ENCODE data around the gene HSF4. TPM values are rescaled to one million over a fixed set of nuclear protein-coding genes. Genes with fewer than 3 reads are reported as not detected.

HSF4 gene
- total and polyA plus RNA-seq, 2 donors (not counting 3 experiments of a cell fraction or from before 2014, with no cell fraction given), result 4.8 to 5.5 TPM

DNA sequence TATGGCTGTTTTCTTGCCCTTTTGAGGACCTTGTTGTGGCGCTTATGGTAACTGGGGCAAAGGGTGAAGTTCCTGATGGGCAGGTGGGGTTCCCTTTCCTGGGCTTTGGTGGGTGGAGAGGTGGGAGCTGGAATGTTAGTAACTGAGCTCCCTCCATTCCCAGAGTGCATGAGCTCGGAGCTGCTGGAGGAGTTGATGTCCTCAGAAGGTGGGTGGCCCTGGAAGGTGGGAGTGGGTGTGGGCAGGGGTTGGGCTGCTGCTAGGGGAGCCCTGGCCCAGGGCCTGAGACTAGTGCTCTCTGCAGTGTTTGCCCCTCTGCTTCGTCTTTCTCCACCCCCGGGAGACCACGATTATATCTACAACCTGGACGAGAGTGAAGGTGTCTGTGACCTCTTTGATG lies 33.2 kb downstream of the HSF4 start:
- Histone ChIP-seq H3K4me1 (ENCODE audit: control insufficient read depth, extremely low read depth, insufficient read depth, low read length) (peaks cover 17% of the 10 kb centered on the region), H3K9me3 (replicated peaks; ENCODE audit: control insufficient read depth, insufficient read depth, low read length) (no peaks in the 10 kb centered on the region), H3K4me3 (replicated peaks in 1 of 3; ENCODE audit: insufficient read depth in 1 of 3, low read depth in 1 of 3, low read length in 3 of 3) (no peak overlapping the region), H3K9ac (replicated peaks; ENCODE audit: extremely low read depth, insufficient read depth, low read length) (no peak overlapping the region), H3K36me3 (ENCODE audit: control insufficient read depth in 2 of 2, extremely low read depth in 1 of 2, insufficient read depth in 2 of 2, low read length in 2 of 2) (peaks cover 19 to 58% of the 10 kb centered on the region in 2 experiments), H3K79me2 (ENCODE audit: control insufficient read depth, insufficient read depth, low read length) (peaks cover 40% of the 10 kb centered on the region), H3K4me2 (ENCODE audit: insufficient read depth, low read length) (no peak overlapping the region), H3K27me3 (ENCODE audit: control insufficient read depth in 2 of 2, insufficient read depth in 2 of 2, low read length in 2 of 2) (no peaks in the 10 kb centered on the region), H4K20me1 (replicated peaks; ENCODE audit: control insufficient read depth, extremely low read depth, insufficient read depth, low read length) (no peaks in the 10 kb centered on the region), H3K9me1 (replicated peaks; ENCODE audit: control insufficient read depth, extremely low read depth, insufficient read depth, low read length) (no peaks in the 10 kb centered on the region), H3K27ac (ENCODE audit: insufficient read depth, low read depth, low read length) (no peak overlapping the region), H2AFZ (ENCODE audit: low read depth, low read length) (no peak overlapping the region)
- TF ChIP-seq POLR2A (IDR thresholded peaks at IDR 0.05; ENCODE audit: low read depth, low read length), result no peak
- TF ChIP-seq POLR2AphosphoS5 (IDR thresholded peaks at IDR 0.05; ENCODE audit: insufficient read depth, low read depth, low read length), result no peak
- no peak for TF ChIP-seq CTCF (IDR thresholded peaks at IDR 0.05; ENCODE audit: extremely low read depth in 1 of 2, insufficient read depth in 1 of 2, low read depth in 1 of 2, low read length in 2 of 2)
- TF ChIP-seq GATA2 (IDR thresholded peaks at IDR 0.05; ENCODE audit: insufficient read depth, insufficient read length, low read depth, low read length), result no peak
- no peak for TF ChIP-seq JUN (IDR thresholded peaks at IDR 0.05; ENCODE audit: borderline replicate concordance, insufficient read depth, insufficient read length, low read depth)
- TF ChIP-seq MYC (IDR thresholded peaks at IDR 0.05; ENCODE audit: low read depth, low read length), result no peak
- no peak for TF ChIP-seq FOS (IDR thresholded peaks at IDR 0.05; ENCODE audit: borderline replicate concordance, insufficient read depth, low read length)
- no peak for TF ChIP-seq EZH2 (IDR thresholded peaks at IDR 0.05; ENCODE audit: borderline replicate concordance, low read depth, low read length, severe bottlenecking)
- TF ChIP-seq MAX (IDR thresholded peaks at IDR 0.05; ENCODE audit: insufficient read depth, insufficient read length), result no peak
- no peak for DNase-seq (ENCODE audit: low read depth, low spot score)
- intact Hi-C loops (cut with micrococcal nuclease), result loop anchor here (1.0 to 10.0 kb wide), 3 partner anchors 19 to 197 kb away; partner anchors contain the start of genes FHOD1 and TPPP3
- no peak for FAIRE-seq
- dilution Hi-C loops (cut with MboI; ENCODE audit: extremely low pct_ligation_motif_present, low sequenced_read_pairs), result no loop called here
- no TSS peak for BruUV-seq (replicated peaks)
- POLR2A ChIA-PET, result interaction anchor here (1.2 to 1.7 kb wide), 2 partner anchors 19 to 50 kb away, joined by 3 to 6 read pairs; partner anchors contain the start of gene FHOD1
- CTCF ChIA-PET, result interaction anchor here (0.6 to 2.4 kb wide), 39 partner anchors 8 to 245 kb away, joined by 3 to 15 read pairs (median 5); partner anchors contain the start of genes CES3, EXOC3L1, FBXL8 and FHOD1

Measured in endothelial cell of umbilical vein (primary cell).